Measurements from ENCODE around the gene SIRPB2. TPM values are rescaled to one million over a fixed set of nuclear protein-coding genes. Genes with fewer than 3 reads are reported as not detected.
A peak's percentile ranks its signal among the peaks of the same experiment; 100 is the strongest.

Gene SIRPB2
- total and polyA plus RNA-seq, 4 donors, result 0.99 to 4.4 (median 2.2) TPM

GRCh38 chr20:1465470-1466210, 25.6 kb downstream of the SIRPB2 start:
- WGBS, result 31% methylated on average over 12 of the region's 12 CpGs
- H3K9ac ChIP-seq (ENCODE audit: low read depth in 1 of 2, low read length in 2 of 2), result peak overlapping the region; percentile 16 to 64

GRCh38 chr20:1463971-1464570, 27.1 kb downstream of the SIRPB2 start:
- peak; percentile 5 for DNase-seq (ENCODE audit: low spot score)
- H3K27ac ChIP-seq (ENCODE audit: low read depth in 1 of 2, low read length in 2 of 2), result no peak overlapping the region
- H3K27me3 ChIP-seq (ENCODE audit: control insufficient read depth in 4 of 4, insufficient read depth in 4 of 4, low read length in 3 of 4), result no peaks in the 10 kb centered on the region
- peaks cover 3 to 23% (median 18%) of the 10 kb centered on the region in 4 donors for H3K36me3 ChIP-seq (ENCODE audit: control insufficient read depth in 4 of 4, insufficient read depth in 3 of 4, low read depth in 1 of 4, low read length in 3 of 4)
- H3K9me3 ChIP-seq (ENCODE audit: control insufficient read depth in 4 of 4, low read length in 3 of 4), result no peaks in the 10 kb centered on the region
- H3K4me1 ChIP-seq (ENCODE audit: control insufficient read depth in 4 of 4, insufficient read depth in 4 of 4, low read length in 3 of 4), result peaks cover 2 to 31% (median 26%) of the 10 kb centered on the region in 4 donors
- H3K4me3 ChIP-seq (ENCODE audit: low read depth in 1 of 3, low read length in 3 of 3), result no peak overlapping the region
- 98% methylated on average over 9 of the region's 9 CpGs for WGBS
- no peak overlapping the region for H3K9ac ChIP-seq (ENCODE audit: low read depth in 1 of 2, low read length in 2 of 2)
- TF ChIP-seq ZBTB33 (IDR thresholded peaks at IDR 0.05), result no peak
- TF ChIP-seq HNF4A (conservative IDR thresholded peaks at IDR 0.05), result no peak
- no peak for TF ChIP-seq CTCF (IDR thresholded peaks at IDR 0.05; ENCODE audit: low read depth, low read length, missing input control)
- no peak for TF ChIP-seq MAX (IDR thresholded peaks at IDR 0.05)
- TF ChIP-seq RXRA (IDR thresholded peaks at IDR 0.05), result no peak
- TF ChIP-seq JUND (IDR thresholded peaks at IDR 0.05), result no peak

More at GRCh38 chr20:1465470-1466210, 25.6 kb downstream of the SIRPB2 start:
- no peaks in the 10 kb centered on the region for H3K9me3 ChIP-seq (ENCODE audit: control insufficient read depth in 4 of 4, low read length in 3 of 4)
- peak overlapping the region; percentile 79 to 81 for H3K27ac ChIP-seq (ENCODE audit: low read depth in 1 of 2, low read length in 2 of 2)
- H3K27me3 ChIP-seq (ENCODE audit: control insufficient read depth in 4 of 4, insufficient read depth in 4 of 4, low read length in 3 of 4), result no peaks in the 10 kb centered on the region
- no peak for DNase-seq (ENCODE audit: low spot score)
- TF ChIP-seq CTCF (IDR thresholded peaks at IDR 0.05; ENCODE audit: low read depth, low read length, missing input control) (no peak), FOXA1 (IDR thresholded peaks at IDR 0.05) (no peak), MAX (IDR thresholded peaks at IDR 0.05) (no peak), TAF1 (conservative IDR thresholded peaks at IDR 0.05) (no peak), FOXA2 (IDR thresholded peaks at IDR 0.05) (no peak), YY1 (IDR thresholded peaks at IDR 0.05) (no peak), EGR1 (IDR thresholded peaks at IDR 0.05; ENCODE audit: low read depth in 2 of 2) (no peak), ZBTB33 (IDR thresholded peaks at IDR 0.05) (no peak), NR2F2 (IDR thresholded peaks at IDR 0.05) (no peak)
- H3K36me3 ChIP-seq (ENCODE audit: control insufficient read depth in 4 of 4, insufficient read depth in 3 of 4, low read depth in 1 of 4, low read length in 3 of 4), result peaks cover 3 to 12% (median 7%) of the 10 kb centered on the region in 4 donors
- H3K4me1 ChIP-seq (ENCODE audit: control insufficient read depth in 4 of 4, insufficient read depth in 4 of 4, low read length in 3 of 4), result peaks cover 8 to 38% (median 30%) of the 10 kb centered on the region in 4 donors
- H3K4me3 ChIP-seq (ENCODE audit: low read depth in 1 of 3, low read length in 3 of 3), result peak overlapping the region; percentile 74 to 94 (median 93)
